GM19455 (cell line): ENCODE measurements around the gene JPH2.

Source experiments
- ATAC-seq: cut with Tn5 transposase; IDR thresholded peaks from one replicate; pipeline ENCODE4 v1.9.1; 2021; ENCODE audit not compliant: unreplicated experiment

The JPH2 gene

DNA sequence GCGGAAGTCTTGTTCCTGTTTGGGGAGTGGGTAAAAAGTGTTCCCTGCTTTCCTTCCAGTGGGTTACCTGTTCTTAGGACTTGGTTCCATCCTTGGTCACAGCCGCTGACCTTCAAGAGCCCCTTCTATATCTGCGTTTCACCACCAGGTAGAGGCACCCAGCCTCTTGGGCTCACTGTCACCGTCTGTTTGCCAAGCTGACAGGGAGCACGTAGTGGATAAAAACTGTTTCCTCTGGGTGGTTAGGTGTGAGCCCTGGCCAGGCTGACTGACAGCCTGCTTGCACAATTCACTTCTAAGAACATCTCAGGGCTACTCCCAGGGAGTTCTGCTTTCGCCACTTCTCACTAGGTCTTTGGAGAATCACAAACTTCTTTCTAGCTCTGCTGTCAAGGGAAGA lies 1.8 kb upstream of the JPH2 start:
- ATAC-seq = no peak

DNA sequence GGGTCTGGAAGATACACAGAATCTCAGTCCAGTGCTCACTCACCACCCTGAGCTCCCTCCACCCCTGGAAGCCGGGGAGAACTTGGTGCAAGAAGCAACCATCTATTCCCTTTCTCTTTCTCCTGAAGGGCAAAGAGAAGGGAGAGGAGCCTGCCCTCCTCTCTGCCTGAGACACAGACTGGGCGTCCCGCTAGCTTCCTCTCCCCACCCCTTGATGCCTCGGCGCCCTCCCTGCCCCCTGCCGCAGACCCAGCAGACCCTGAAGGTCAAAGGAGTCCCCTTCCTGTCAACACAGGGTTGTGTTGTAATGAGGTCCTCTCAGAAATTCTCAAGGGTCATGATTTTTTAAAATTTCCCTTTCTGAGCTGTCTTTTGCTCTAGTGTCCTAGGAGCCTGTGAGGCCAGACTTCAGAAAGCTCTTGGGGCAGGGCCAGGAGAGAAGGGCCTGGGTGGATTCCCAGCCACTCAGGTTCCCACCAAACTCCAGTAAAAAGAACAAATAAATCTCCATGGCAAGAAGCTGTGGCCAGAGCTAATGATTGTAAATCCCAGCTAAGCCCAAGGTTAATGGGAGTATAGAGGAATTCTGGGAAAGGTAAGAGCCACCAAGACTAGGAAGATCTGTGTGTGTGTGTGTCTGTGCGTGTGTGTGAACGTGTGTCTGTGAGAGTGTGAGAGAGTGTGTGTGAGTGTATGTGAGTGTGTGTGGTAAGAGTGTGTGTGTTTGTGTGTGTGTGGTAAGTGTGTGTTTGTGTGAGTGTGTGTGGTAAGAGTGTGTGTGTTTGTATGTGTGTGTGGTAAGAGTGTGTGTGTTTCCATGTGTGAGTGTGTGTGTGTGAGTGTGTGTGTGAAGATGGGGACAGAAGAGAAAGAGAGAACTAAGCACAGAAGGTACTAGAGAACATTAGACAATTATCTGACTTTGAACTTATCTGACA lies 1.1 kb upstream of the JPH2 start:
- no peak for ATAC-seq

DNA sequence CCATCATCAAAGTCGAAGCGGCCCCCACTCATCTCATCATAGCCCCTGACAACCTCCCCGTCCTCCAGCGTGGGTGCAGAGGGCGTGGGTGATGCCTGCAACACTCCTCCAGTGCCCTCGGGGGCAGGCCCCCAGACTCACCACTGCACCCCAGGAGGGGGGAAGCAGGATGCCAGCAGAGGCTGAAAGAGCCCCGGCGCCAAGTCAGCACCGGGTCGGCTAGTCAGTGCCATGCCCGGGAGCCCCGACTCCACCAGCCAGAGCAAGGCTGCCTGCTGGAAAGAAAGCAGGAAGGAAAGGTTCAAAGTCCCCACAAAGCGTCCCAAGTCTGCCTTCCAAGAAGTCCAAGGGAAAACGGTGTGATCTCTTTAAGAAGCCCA lies 324 bp downstream of the JPH2 start:
- ATAC-seq = no peak

DNA sequence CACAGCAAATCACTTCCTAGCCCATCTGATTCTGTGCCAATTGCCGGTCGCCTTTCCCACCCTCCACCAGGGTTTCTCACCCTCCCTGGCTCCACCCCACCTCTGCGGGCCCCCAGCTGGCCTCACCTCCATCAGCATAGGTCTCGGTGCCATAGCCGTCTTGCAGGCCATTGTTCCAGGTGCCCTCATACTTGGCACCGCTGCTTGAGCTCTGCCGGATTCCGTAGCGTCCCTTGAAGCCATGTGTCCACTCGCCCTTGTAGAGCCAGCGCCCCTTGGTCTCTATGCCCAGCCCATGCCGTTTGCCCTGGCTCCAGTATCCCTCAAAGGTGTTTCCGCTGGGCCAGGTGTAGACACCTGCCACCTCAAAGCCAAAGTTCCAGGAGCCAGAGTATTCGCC lies 787 bp downstream of the JPH2 start:
- no peak for ATAC-seq

DNA sequence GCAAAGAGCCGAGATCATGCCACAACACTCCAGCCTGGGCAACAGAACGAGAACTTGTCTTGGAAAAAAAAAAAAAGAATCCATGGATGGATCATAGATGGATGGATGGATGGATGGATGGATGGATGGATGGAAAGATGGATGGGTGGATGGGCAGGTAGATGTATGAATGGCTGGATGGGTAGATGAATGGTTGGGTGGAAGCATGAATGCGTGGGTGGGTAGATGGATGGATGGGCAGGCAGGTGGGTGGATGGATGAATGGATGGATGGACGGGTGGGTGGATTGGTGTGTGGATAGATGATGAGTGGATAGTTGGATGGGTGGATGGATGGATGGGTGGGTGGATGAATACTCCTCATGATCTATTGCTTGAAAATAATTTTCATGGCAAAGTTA lies 1.4 kb downstream of the JPH2 start:
- ATAC-seq = no peak

DNA sequence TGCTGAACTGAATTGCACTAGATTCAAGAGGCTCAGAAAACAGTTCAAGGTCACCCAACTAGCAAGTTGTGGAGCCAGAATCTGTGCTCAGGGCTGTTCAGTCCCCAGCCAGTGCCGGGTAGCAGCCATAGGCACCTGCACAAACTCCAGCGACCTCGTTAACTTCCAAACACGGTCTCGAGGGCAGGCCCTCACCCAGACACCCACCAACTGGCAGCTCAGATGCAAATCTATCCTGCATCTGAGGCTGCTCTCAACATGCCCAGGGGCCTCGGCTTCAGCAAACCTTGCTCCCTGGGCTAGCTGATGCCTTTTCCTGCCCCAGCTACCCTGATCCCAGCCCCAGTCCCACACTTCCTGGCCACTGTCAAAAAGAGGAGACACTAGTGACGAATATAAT lies 3.7 kb downstream of the JPH2 start:
- ATAC-seq = no peak

DNA sequence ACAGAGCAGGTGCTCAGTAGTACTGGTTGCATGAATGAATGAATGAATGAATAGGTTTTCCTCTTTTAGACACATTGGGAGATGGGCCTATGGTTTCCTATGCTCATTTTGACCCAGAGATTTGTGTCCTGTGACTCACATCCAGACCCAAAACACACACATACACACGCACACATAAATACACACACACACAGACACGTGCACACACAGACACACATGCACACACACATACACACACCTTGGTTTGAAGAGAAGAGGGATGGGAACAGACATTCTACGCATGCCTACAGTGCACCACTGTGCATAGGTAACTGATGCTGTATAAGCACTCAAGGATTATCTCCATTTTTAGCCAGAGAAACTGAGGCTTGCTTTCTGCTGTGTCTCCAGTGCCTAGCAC lies 4.1 kb downstream of the JPH2 start:
- ATAC-seq = no peak

DNA sequence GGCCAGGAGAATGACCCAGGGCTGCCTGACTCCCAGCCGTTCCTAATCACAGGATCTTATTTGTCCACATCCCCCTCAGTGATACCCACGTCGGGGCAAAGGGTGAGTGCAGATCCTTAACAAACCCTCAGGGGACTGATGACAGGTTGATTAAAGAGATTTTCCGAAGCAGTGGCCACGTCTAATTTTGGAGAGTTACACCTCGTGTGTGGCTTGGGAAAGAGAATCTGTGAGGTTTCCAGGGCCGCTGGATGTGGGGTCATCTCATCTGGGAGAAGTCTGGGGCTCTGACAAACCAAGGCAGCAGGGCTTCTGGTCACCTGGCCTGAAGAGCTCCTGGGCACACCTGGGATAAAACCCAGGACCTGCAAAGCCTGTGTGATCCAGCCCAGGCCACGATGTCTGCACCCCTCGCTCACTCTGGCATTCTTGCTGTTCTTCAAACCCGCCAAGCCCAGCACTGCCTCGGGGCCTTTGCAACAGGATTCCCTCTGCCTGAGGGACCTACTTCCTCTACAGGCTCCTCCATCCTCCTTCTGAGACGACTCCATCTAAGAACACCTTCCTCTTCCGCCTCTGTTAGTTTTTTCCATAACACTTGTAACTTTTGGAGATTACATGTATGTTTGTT lies 4.7 kb downstream of the JPH2 start:
- no peak for ATAC-seq

DNA sequence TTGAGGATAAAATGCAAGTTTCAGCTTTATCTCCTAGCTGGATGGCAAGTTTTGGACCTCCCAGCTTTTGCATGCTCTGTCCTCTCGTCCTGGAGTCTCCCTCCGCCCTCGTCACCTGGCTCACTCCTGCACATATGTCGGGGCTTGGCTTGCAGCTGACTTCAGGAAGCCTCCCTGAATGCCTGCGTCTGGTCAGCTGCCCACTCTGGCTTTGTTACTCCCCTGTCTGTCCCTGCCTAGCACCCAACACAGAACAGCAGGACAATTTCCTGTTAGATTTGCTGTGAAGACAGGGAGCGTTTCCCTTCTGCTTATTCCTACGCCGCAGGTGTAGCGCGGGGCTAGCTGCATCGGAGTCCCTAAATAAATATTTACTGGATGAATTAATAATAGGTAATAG lies 5.4 kb downstream of the JPH2 start:
- no peak for ATAC-seq

DNA sequence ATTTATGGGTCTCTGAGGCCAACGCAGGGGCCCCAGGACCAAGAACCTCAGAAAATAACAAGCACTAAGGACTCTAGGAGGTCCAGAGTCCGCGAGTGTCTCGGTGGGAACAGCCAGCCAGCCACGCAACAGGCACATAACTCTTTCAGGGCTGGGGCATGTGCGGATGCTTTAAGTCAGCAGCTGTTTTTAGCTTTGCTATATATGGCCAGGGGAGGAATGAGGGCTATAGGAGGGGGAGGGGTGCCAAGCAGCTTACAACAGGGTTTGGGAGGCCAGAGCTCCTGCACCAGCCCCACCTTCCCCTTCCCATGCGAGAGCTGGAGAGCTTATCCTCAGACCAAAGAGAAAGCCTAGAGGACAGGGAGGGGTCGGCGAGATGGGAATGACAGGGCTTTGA lies 6.2 kb downstream of the JPH2 start:
- no peak for ATAC-seq

DNA sequence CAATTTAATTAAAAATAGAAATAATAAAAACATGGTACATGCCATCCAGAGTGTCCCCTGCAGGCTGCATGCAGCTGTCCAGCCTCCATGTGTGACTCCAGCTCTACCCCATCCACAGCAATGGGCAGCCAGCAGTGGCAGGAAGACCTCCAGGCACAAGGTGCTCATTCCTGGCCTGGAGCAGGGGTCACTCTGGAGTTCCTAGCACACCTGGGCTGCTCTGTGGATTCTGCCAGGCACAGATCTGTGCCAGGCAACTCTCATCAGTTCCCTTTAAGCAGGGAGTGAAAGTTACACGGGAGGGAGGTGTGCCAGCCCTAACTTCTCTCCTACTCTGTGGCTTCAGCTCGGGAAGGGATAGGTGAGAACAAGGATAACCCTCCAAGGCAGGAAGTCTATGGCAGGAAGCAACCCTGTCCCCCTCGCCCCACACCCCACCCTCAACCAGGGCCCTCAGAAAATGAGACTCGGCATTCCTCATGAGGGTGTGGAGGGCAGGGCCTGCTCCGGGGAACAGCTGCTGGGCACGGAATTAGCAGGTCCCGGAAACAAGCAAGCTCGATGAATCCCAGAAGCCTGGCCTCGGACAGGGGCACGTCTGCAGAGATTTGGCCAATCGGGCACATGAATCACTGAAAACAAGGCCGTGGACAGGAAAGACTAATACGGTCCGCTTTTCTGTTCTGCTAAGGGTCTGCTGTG lies 10.0 kb downstream of the JPH2 start:
- no peak for ATAC-seq

DNA sequence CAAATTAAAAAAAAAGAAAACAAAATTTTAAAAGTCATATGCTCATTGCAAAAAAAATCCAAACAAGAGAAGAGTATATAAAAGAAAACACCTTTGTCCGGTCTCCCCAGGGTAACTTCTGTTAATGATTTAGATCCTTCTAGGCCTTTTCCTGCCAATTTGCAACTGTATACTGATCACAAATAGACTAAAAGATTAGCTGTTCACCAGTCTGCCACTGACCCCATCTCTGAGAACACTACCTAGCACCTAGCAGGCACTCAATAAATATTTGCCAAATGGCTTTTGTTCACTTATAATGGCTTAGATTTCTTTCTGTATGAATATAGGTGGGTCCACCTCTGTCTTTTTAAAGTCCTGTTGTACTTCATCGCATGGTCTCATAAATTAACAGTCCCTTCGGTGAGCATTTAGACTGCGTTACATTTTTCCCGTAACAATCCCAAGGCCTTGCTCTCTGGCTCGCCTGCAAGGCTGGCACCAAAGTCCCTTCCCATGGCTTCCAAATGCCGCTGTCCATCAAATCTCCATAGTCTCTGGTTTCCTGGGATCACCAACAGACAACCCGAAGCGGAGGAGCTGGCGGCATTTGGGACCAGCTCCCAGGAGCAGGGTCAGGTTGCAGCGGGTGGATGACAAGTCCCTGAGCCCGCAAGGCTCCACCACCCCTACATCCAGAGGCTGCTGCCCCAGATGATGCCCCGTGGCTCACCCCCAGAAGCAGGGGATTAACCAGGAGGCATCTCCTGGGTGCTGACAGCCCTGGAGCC lies 11.8 kb downstream of the JPH2 start:
- no peak for ATAC-seq

DNA sequence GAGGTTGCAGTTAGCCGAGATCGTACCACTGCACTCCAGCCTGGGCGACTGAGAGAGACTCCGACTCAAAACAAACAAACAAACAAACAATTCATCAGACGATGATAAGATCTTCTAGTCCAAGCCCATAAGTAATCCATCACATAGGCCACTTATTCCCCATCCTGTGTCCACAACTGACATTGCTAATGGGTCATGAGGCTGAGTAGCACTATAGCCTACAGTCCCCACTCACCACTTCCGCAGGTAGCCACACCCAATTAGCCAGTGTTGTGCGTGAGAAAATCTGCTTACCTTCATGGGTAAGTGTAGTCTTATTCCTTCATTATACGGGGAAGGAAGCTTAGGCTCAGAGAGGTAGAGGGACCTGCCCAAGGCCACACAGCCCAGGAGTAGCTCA lies 13.1 kb downstream of the JPH2 start:
- ATAC-seq = no peak

DNA sequence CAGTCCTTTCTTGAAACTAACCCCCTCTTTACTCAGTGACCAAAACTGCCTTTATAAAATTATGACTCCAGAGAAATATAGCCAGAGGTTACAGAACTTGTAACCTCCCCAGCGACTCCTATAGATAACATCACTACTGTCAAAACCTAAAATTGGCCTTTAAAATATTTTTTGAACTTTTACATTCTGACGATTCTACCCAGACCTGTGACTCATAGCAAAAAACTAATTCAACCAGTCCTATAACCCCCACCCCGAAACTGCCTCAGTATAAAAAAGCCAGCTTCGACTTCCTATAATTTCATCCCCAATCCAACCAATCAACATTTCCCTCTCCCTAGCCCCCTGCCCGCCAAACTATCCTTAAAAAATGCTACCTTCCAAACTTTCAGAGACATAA lies 13.9 kb downstream of the JPH2 start:
- ATAC-seq = no peak

DNA sequence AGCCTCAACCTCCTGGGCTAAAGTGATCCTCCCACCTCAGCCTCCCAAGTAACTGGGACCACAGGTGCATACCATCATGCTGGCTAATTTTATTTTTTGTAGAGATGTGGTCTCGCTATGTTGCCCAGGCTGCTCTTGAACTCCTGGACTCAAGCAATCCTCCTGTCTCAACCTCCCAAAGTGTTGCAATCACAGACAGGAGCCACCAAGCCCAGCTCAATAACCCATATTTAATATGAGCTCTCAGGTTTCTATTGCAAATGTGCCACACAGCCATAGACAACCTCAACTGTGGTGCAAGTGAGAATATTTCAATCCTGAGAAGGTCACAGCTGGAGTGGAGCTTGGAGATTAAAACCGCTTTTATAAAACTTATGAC lies 14.4 kb downstream of the JPH2 start:
- no peak for ATAC-seq

DNA sequence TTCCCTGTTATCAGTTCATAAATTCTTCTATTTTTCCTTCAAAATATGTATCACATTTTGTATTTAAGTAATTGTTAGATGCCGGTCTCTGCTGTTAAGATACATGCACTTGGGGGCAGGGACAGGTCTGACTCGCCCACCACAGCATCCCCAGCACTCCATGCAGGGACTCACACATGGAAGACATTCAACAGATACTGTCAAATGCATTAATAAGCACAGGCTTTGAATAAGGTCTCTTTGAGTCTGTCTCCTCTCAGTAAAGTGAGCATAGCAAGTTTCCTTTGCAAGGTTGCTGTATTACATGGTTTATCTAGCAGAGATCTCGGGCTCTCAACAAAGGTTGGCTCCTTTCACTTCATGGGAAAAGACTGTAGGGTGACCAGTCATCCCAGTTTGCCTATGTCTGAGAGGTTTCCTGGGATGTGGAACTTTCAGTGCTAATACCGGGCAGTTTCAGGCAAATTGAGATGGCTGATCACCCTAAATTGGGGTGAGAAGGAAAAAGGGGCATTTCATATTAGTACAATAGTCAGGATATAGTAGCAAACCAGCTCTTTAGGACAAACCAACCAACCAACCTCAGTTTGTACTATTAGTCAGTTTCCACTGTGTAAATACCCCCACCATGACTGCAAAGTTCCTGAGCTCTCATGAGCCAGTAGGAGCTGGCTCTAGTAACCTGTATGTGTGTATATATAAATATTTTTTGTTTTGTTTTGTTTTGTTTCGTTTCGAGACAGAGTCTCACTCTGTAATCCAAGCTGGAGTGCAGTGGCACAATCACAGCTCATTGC lies 15.0 kb downstream of the JPH2 start:
- no peak for ATAC-seq

DNA sequence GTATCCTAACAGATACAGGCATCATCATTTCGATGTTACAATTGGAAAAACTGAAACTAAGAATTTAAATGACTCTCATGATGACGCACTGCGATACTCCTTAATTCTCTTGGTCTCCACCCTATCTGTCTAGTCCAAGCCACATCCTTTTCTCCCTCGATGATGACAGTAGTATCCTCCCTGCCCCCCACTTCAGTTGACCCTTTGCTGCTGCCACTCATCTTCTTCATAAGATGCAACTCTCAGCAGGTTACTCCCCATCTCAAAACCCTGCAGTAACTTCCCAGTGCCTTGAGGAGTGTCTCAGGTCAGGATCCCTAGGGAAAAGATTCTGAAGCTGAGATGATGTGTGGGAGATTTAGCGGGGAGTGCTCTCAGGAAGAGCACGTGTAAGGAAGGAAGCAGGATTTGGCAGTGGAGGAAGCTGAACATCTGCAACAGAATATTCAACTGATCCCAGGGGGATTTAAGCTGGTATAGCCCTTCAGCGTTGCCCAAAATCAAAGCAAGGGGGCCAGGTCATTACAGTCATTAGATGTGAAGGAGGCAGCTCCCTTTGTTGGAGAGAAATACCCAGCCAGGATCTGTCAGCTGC lies 16.1 kb downstream of the JPH2 start:
- no peak for ATAC-seq

DNA sequence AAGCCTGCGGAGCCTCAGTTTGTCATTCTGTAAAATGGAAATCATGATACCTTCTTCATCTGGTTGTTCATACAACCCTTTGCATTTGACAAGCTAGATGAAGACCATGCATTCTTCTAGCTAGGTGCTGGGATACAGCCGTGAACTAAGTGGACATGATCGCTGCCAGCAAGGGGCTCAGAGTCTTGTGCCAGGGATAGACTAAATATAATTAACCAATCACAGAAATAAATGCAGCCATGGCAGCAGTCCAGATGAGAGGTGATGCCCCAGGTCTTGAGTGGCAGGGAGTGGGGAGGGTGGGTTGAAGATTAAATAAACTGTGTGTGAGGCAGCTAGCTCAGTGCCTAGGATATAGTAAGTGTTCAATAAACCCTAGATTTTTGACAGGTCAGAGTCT lies 19.3 kb downstream of the JPH2 start:
- no peak for ATAC-seq

DNA sequence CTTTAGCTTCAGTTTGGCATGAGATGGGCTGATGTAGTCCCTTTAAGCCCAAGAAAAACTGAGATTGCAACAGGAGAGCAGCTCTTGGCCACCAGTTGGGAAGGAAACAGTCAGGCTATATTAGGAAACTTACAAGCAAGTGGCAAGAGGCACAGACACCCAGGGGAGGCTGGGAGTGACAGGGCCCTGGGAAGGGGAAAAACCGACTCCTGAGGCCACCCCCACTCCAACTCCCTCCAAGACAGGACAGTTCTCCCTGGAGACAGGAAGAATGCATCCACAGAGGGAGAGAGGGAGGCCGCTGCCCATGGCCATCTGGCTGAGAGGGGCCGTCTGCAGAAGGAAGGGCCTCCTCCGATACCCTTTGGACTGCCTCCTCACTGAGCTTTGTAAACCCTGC lies 20.5 kb downstream of the JPH2 start:
- ATAC-seq = no peak

DNA sequence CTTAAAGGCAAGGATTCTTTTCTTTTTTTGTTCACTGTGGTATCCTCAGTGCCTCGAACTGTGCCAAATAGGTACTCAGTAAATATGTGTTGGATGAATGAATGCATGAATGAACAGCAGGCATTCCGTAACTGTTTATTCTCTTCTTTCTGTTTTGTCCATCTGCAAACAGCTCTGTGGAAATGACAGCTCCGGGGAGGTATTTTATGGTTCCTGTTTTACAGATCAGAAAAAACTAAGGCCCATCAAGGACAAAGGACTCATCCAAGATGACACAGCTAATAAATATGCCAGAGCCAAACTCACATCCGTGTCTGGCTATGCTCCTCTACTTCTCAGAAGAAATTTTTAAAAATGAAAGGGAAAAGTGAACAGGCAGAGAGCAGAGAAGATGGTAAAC lies 21.0 kb downstream of the JPH2 start:
- ATAC-seq = no peak
